NB4 (cell line): ENCODE results near the gene FSHB.

ENCODE experiments used
- CTCF ChIP-seq: IDR thresholded peaks from one replicate; pipeline ENCODE4 v1.5.1; 2012; ENCODE audit warnings: low read depth, low read length
- MYC ChIP-seq: IDR thresholded peaks from 2 replicates; pipeline ENCODE4 v1.6.1; 2011; ENCODE audit warnings: low read depth, low read length
- POLR2A ChIP-seq: IDR thresholded peaks from 2 replicates; pipeline ENCODE4 v1.6.1; 2011; ENCODE audit warnings: mild to moderate bottlenecking; ENCODE audit not compliant: insufficient read length; ENCODE audit errors: extremely low read depth

GRCh38 chr11:30197869-30198268 is 32.9 kb upstream of the FSHB start:
- TF ChIP-seq CTCF = no peak
- no peak for TF ChIP-seq POLR2A
- TF ChIP-seq MYC = no peak
